Endodermal cell (in vitro differentiated cells): ENCODE measurements around the gene HTR2C. TPM values are rescaled to one million over a fixed set of nuclear protein-coding genes. Genes with fewer than 3 reads are reported as not detected.

Experiments
- DNase-seq: peaks from one replicate; pipeline ENCODE4 v3.0.0-alpha.2; 2017
- H3K27ac ChIP-seq: 2 replicates; pipeline ENCODE4 v1.5.1; 2013; ENCODE audit warnings: mild to moderate bottlenecking, low read depth, low read length, moderate library complexity
- H3K27me3 ChIP-seq: 2 replicates; pipeline ENCODE4 v1.6.1; 2013; ENCODE audit warnings: mild to moderate bottlenecking, low read length, moderate library complexity; ENCODE audit not compliant: insufficient read depth, control insufficient read depth, poor library complexity, severe bottlenecking
- H3K36me3 ChIP-seq: 2 replicates; pipeline ENCODE4 v1.7.0; 2013; ENCODE audit warnings: mild to moderate bottlenecking, low read length, moderate library complexity; ENCODE audit not compliant: control insufficient read depth, insufficient read depth
- H3K4me1 ChIP-seq: one replicate; pipeline ENCODE4 v1.7.0; 2013; ENCODE audit warnings: low read length; ENCODE audit not compliant: control insufficient read depth, insufficient read depth
- H3K4me3 ChIP-seq: 2 replicates; pipeline ENCODE4 v1.5.1; 2013; ENCODE audit warnings: mild to moderate bottlenecking, low read length, moderate library complexity
- H3K9ac ChIP-seq: 2 replicates; pipeline ENCODE4 v1.6.1; 2013; ENCODE audit warnings: mild to moderate bottlenecking, low read length, moderate library complexity; ENCODE audit not compliant: poor library complexity, severe bottlenecking; ENCODE audit errors: extremely low read depth
- H3K9me3 ChIP-seq: 2 replicates; pipeline ENCODE4 v1.6.1; 2013; ENCODE audit warnings: mild to moderate bottlenecking, low read length, moderate library complexity; ENCODE audit not compliant: control insufficient read depth
- H3K27ac Mint-ChIP-seq: 2 replicates; pipeline ENCODE4 v1.8.0; 2020; ENCODE audit warnings: mixed read lengths
- H3K27me3 Mint-ChIP-seq: 2 replicates; pipeline ENCODE4 v1.8.0; 2021; ENCODE audit warnings: mild to moderate bottlenecking, mixed read lengths; ENCODE audit not compliant: insufficient read depth
- H3K36me3 Mint-ChIP-seq: 2 replicates; pipeline ENCODE4 v1.8.0; 2020; ENCODE audit warnings: low read depth, mixed read lengths
- H3K4me1 Mint-ChIP-seq: 2 replicates; pipeline ENCODE4 v1.8.0; 2020; ENCODE audit warnings: mixed read lengths
- H3K4me3 Mint-ChIP-seq: 2 replicates; pipeline ENCODE4 v1.8.0; 2020; ENCODE audit warnings: mild to moderate bottlenecking, moderate library complexity, mixed read lengths
- H3K9me3 Mint-ChIP-seq: 2 replicates; pipeline ENCODE4 v1.8.0; 2020; ENCODE audit warnings: mild to moderate bottlenecking, mixed read lengths
- WGBS, 2 experiments: methylation state at CpG; one replicate each; pipeline versions ENCODE4 v1.1.5 to v1.1.7; 2013; ENCODE audit warnings: missing lambda C conversion rate in 2 of 2, mixed read lengths in 1 of 2; ENCODE audit not compliant: insufficient coverage in 1 of 2, insufficient read length in 1 of 2; 5-methylcytosine and 5-hydroxymethylcytosine counted together
- total RNA-seq, 2 donors: library from RNA; stranded (reverse); fragmentation: NEBNext Ultra II Directional in 1 of 2; extraction: Animal tissue kit (Norgen Biotek cat#: 25700) in 1 of 2; gene quantifications; 2 replicates in 1 of 2; 3 replicates in 1 of 2; pipeline ENCODE4 v1.2.1, GENCODE V29; 2021
- TF ChIP-seq, protein P1 (sequence below): fragments of 200-600 bp; sonication (generic); conservative IDR thresholded peaks from 2 replicates; pipeline ENCODE4 v1.5.0; 2021; ENCODE audit warnings: antibody characterized with exemption, mild to moderate bottlenecking

HTR2C gene
- total RNA-seq, 2 donors from 2014 or later, result 0.90 TPM; not detected in 1

DNA sequence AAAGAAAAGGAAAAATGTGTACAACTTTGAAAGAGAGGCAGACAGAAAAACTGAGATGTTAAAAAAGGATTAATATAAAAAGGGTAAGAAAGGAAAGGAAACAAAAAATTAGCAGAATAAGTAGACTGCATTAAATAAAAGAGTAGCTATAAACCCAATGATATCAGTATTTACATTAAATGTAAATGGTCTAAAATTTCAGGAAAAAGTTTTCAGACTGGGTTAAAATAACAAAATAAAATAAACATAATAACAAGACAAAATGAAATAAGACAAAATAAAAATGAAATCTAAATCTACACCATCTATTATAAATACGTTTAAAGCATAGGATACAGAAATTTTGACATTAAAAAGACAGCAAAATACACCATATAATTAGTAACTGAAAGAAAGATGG, 199.0 kb downstream of the HTR2C start:
- Histone ChIP-seq H3K4me1 (no peaks in the 10 kb centered on the region), H3K27ac (no peak overlapping the region), H3K27me3 (no peaks in the 10 kb centered on the region), H3K36me3 (no peaks in the 10 kb centered on the region), H3K9ac (no peak overlapping the region), H3K9me3 (no peaks in the 10 kb centered on the region), H3K4me3 (no peak overlapping the region)
- Mint-ChIP-seq H3K36me3 (no peaks in the 10 kb centered on the region), H3K27ac (no peak overlapping the region), H3K4me3 (no peak overlapping the region), H3K4me1 (no peaks in the 10 kb centered on the region), H3K27me3 (no peaks in the 10 kb centered on the region), H3K9me3 (peaks cover 20% of the 10 kb centered on the region)
- TF ChIP-seq, protein P1, sequence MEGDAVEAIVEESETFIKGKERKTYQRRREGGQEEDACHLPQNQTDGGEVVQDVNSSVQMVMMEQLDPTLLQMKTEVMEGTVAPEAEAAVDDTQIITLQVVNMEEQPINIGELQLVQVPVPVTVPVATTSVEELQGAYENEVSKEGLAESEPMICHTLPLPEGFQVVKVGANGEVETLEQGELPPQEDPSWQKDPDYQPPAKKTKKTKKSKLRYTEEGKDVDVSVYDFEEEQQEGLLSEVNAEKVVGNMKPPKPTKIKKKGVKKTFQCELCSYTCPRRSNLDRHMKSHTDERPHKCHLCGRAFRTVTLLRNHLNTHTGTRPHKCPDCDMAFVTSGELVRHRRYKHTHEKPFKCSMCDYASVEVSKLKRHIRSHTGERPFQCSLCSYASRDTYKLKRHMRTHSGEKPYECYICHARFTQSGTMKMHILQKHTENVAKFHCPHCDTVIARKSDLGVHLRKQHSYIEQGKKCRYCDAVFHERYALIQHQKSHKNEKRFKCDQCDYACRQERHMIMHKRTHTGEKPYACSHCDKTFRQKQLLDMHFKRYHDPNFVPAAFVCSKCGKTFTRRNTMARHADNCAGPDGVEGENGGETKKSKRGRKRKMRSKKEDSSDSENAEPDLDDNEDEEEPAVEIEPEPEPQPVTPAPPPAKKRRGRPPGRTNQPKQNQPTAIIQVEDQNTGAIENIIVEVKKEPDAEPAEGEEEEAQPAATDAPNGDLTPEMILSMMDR, result no peak
- WGBS, 2 experiments, result no CpG with 5 or more reads among the region's 1 CpG
- DNase-seq, result no peak

DNA sequence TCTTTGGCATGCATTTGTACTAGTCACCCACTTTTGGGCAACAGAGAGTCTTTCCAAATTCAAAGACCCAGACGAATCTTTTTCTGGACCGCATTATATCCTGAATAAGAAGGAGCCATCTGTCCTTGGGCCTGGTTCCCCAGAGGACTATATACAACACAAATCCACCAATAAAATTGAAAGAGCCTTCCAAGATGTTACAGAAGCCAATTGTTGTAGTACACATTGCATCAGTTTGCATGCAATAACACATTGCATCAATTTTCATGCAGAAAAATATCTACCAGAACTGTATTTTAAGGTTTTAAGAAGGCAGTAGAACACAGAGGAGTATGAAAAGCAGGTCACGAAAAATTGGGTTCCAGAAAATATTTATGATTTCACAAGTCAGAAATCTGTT, 203.2 kb downstream of the HTR2C start:
- H3K9me3 Mint-ChIP-seq, result peaks cover 13% of the 10 kb centered on the region
- TF ChIP-seq, protein P1, result no peak
- H3K27ac Mint-ChIP-seq, result no peak overlapping the region
- no peaks in the 10 kb centered on the region for H3K36me3 ChIP-seq
- no peak overlapping the region for H3K9ac ChIP-seq
- no peaks in the 10 kb centered on the region for H3K4me1 Mint-ChIP-seq
- no peaks in the 10 kb centered on the region for H3K4me1 ChIP-seq
- no peak overlapping the region for H3K27ac ChIP-seq
- no peaks in the 10 kb centered on the region for H3K27me3 Mint-ChIP-seq
- H3K9me3 ChIP-seq, result no peaks in the 10 kb centered on the region
- 91% methylated on average over 3 of the region's 3 CpGs; no CpG with 5 or more reads in 1 of the 2 experiments for WGBS, 2 experiments
- DNase-seq, result no peak
- no peak overlapping the region for H3K4me3 Mint-ChIP-seq
- no peak overlapping the region for H3K4me3 ChIP-seq
- H3K27me3 ChIP-seq, result no peaks in the 10 kb centered on the region
- no peaks in the 10 kb centered on the region for H3K36me3 Mint-ChIP-seq

DNA sequence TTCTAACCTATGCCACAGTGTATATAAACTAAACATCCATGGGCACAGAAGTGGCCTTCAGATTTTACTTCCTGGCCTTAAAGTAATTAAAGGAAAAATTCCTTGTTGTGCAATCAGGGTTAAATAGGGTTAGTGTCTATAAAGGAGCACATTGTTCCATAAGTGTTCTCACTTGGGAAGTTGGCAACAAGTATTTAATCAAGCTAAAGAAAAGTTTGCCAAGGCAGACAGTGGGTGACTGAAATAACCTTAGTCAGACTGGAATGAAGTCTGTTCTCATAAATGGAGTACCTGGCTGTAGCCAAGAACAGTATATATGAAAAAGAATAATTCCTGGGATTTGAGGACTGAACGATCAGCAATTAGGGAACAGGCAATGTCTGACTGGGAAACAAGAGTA, 213.6 kb downstream of the HTR2C start:
- TF ChIP-seq, protein P1, result no peak
- no peak overlapping the region for H3K4me3 Mint-ChIP-seq
- peaks cover 4% of the 10 kb centered on the region for H3K9me3 Mint-ChIP-seq

More for the DNA sequence above, 213.6 kb downstream of the HTR2C start:
- Mint-ChIP-seq H3K27ac (no peak overlapping the region), H3K27me3 (no peaks in the 10 kb centered on the region), H3K36me3 (no peaks in the 10 kb centered on the region), H3K4me1 (no peaks in the 10 kb centered on the region)
- H3K4me1 ChIP-seq, result no peaks in the 10 kb centered on the region
- H3K4me3 ChIP-seq, result no peak overlapping the region
- no peak overlapping the region for H3K9ac ChIP-seq
- no peak for DNase-seq
- H3K9me3 ChIP-seq, result no peaks in the 10 kb centered on the region
- no peak overlapping the region for H3K27ac ChIP-seq
- H3K27me3 ChIP-seq, result no peaks in the 10 kb centered on the region
- H3K36me3 ChIP-seq, result no peaks in the 10 kb centered on the region
- WGBS, 2 experiments, result 100% methylated on average over 1 of the region's 1 CpG; no CpG with 5 or more reads in 1 of the 2 experiments
